AG04449 (cell line): Measurements from ENCODE around the gene HMGN1.

Source experiments
- CTCF ChIA-PET: fragments of 350-600 bp; formaldehyde crosslinking; extraction: SDS; loops from one replicate; lab custom pipeline; 2021; ENCODE audit warnings: antibody characterized with exemption; lab: Yijun Ruan, JAX
- POLR2A ChIA-PET: fragments of 400-600, 350-600 bp; formaldehyde crosslinking; extraction: SDS; loops from one replicate; lab custom pipeline; 2020; ENCODE audit warnings: antibody characterized with exemption, inconsistent platforms; lab: Yijun Ruan, JAX
- DNase-seq: peaks from one replicate; pipeline ENCODE4 v3.0.0-alpha.2; 2010; ENCODE audit warnings: low read depth, low spot score
- H3K4me3 ChIP-seq: 2 replicates; pipeline ENCODE4 v1.5.1; 2011; ENCODE audit warnings: low read depth, mild to moderate bottlenecking, control low read depth, low read length
- TF ChIP-seq, protein P1 (sequence below): IDR thresholded peaks from one replicate; pipeline ENCODE4 v1.5.1; 2011; ENCODE audit warnings: mild to moderate bottlenecking, moderate library complexity, low read length, control low read depth, inconsistent platforms; ENCODE audit not compliant: insufficient read depth; ENCODE audit errors: missing control alignments

The HMGN1 gene

DNA sequence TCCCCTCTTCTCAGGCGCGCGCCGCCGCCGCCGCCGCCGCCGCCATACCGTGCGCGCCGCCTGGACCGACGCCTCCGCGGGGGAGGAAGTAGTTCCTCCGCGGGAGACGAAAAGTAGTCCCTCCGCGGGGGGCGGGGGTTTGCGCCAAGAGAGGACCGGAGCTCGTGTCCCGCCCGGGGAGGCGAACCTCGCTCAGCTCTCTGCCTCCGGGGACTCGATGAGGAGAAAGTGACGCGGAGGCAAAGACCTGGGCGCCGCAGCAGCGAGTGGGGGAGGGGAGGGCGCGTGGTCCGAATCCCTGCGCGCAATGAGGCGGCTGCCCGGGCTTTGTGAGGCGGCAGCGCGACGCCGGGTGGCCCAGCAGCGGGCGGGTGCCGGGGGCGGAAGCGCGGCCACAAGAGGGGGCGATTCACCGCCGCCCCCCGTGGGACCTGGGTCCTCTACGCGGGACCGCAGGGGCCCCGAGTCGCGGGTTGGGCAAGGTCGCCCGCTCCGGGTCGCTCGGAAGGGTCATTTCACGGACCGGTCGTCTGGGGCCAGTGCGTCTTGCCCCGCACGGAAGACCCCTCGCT is 35.2 kb downstream of the HMGN1 start, which contains the start of gene BRWD1:
TSS of gene BRWD1 (minus strand) at position 62 of the 572 bp plus-strand sequence. CDS start 141 bp downstream, outside the sequence.
- H3K4me3 ChIP-seq, result peak within 1 kb of the TSS; percentile 76
- POLR2A ChIA-PET, result interaction anchor here (0.8 to 2.1 kb wide), 2 partner anchors 35 to 76 kb away, joined by 4 to 6 read pairs; partner anchors contain the start of gene HMGN1
- CTCF ChIA-PET, result interaction anchor here (1.2 to 1.3 kb wide), 3 partner anchors 32 to 129 kb away, joined by 3 to 4 read pairs (median 3); no protein-coding TSS in a partner anchor
- DNase-seq, result peak; percentile 47
- TF ChIP-seq, protein P1, sequence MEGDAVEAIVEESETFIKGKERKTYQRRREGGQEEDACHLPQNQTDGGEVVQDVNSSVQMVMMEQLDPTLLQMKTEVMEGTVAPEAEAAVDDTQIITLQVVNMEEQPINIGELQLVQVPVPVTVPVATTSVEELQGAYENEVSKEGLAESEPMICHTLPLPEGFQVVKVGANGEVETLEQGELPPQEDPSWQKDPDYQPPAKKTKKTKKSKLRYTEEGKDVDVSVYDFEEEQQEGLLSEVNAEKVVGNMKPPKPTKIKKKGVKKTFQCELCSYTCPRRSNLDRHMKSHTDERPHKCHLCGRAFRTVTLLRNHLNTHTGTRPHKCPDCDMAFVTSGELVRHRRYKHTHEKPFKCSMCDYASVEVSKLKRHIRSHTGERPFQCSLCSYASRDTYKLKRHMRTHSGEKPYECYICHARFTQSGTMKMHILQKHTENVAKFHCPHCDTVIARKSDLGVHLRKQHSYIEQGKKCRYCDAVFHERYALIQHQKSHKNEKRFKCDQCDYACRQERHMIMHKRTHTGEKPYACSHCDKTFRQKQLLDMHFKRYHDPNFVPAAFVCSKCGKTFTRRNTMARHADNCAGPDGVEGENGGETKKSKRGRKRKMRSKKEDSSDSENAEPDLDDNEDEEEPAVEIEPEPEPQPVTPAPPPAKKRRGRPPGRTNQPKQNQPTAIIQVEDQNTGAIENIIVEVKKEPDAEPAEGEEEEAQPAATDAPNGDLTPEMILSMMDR, result no peak

DNA sequence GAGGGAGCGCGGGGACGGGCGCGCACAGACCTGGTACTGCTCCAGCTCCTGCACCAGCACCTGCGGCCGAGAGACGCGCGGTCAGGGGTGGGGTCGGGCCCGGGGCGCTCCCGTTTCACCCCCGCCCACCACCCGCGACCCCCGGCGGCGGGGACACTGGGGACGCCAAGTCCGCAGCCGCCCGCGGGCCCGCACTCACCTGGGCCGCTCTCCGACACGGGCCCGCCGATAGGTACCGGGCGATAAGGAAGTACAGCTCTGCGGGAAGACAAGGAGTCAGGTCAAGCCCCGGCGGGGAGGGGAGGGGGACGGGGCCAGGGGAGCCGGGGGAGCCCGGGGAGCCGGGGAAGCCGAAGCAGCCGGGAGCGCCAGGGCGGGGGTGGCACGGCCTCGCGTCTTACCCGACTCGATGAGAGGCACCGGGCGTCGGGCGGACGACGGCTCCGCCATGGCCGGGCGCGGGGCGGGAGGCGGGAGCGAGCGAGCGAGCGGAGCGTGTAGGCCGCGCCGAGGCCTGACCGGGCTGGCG is 35.8 kb downstream of the HMGN1 start:
- DNase-seq, result no peak
- ChIA-PET POLR2A (interaction anchor here (0.8 to 2.1 kb wide), 3 partner anchors 35 to 74 kb away, joined by 3 to 14 read pairs (median 6); partner anchors contain the start of gene HMGN1), CTCF (interaction anchor here (1.0 to 1.3 kb wide), 2 partner anchors 10 to 32 kb away, joined by 3 read pairs; no protein-coding TSS in a partner anchor)

DNA sequence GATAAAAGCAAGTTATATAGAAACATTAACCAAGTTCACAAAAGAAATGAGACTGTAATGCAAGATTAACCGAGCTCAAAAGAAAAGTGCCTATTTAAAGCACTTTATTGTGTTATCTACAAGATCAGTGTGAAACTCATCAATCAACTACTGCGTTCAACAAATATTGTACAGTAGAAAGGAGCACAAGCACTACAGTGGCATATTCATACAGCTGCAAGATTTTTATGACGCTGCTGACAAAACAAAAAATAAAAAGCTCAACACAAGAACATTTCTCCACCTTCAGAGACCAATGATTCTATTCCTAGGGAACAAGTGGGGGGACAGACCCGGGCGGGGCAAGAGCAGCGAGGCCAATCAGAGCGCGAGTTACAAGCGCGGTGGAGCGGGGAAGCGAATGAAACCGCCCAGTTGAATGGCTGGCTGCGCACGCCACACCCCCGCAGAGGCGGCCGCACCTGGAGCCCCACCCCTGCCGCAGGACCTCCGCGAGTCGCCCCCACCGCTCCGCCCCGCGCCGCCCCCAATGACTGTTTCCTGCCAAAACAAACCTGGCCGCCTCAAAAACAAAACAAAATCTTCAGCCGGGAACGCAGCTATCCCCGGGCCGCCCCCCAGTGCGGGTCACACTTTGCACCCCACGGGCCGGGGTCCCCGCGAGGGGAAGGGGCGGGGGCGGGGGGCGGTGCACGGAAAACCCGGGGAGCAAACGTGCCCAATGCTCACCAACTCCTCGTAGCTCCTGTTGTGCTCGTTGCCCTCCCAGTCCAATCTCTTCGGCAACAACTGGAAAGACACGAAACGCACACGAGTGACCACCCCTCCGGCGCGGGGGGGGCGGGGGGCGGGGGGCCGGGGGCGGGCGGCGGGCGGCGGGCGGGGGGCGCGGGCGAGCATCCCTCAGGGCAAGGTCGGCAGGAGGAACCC is 36.5 kb downstream of the HMGN1 start:
- CTCF ChIA-PET, result interaction anchor here (1.0 to 1.3 kb wide), 2 partner anchors 9 to 75 kb away, joined by 3 to 4 read pairs; no protein-coding TSS in a partner anchor
- DNase-seq, result no peak
- H3K4me3 ChIP-seq, result peak overlapping the region; percentile 76
- POLR2A ChIA-PET, result interaction anchor here (0.8 to 2.1 kb wide), 3 partner anchors 36 to 75 kb away, joined by 3 to 14 read pairs (median 6); partner anchors contain the start of gene HMGN1
- TF ChIP-seq, protein P1, result no peak

More for the DNA sequence above, 35.8 kb downstream of the HMGN1 start:
- TF ChIP-seq, protein P1, result no peak
- H3K4me3 ChIP-seq, result peak overlapping the region; percentile 76

DNA sequence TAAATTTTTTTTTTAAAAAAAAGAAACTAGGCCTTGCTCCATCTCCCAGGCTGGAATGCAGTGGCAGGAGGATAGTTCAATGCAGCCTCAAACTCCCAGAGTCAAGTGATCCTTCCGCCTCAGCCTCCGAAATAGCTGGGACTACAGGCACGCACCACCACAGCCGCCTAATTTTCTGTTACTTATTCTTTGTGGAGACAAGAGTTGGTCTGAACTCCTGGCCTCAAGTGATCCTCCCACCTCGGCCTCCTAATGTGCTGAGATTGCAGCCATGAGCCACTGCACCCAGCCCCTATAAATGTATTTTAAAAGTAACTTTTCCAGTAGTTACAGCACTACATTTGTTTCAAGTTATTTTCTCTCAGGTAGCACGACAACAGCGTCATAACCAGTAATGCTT is 37.7 kb downstream of the HMGN1 start:
- no peak for DNase-seq
- ChIA-PET CTCF (interaction anchor here (1.3 kb wide), 1 partner anchor 76 kb away, joined by 4 read pairs; no protein-coding TSS in a partner anchor), POLR2A (no interaction called here)
- no peak overlapping the region for H3K4me3 ChIP-seq
- TF ChIP-seq, protein P1, result no peak

DNA sequence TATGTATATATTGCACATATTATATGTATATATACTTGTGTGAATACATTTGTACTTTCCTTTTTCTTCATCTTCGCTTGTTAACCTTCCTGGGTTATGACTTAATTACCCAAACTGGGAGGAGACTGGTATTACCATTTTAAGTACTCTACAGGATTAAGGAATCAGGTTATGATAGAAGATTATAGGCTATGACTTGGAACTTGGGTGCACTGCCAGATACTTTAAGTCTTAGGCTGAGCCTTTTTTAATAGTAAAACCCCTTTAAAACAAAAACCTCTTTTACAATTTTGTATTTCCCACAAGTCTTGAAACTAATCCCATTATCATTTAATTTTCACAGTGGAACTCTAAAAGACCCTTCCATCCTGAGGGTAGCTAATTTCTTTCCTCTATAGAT is 41.4 kb downstream of the HMGN1 start:
- no peak overlapping the region for H3K4me3 ChIP-seq
- DNase-seq, result no peak
- TF ChIP-seq, protein P1, result no peak
- ChIA-PET POLR2A (no interaction called here), CTCF (interaction anchor here (1.8 kb wide), 1 partner anchor 80 kb away, joined by 4 read pairs; no protein-coding TSS in a partner anchor)
